Endometrial microvascular endothelial cells (primary cell): Measurements from ENCODE around the gene PITPNC1. TPM values are rescaled to one million over a fixed set of nuclear protein-coding genes. Genes with fewer than 3 reads are reported as not detected.

Experiments
- in situ Hi-C: cut with HindIII; loops from 2 replicates; pipeline ENCODE4 v1.10.0; 2017; ENCODE audit warnings: low sequenced_read_pairs, low pct_unique_long_range_greater_than_20kb; ENCODE audit errors: inconsistent ontology term
- total RNA-seq: library from RNA; depleted of rRNA; stranded (reverse); fragments of >200 nt; gene quantifications from one replicate; pipeline ENCODE4 v1.2.3, GENCODE V29; 2015; ENCODE audit errors: inconsistent ontology term

PITPNC1 gene
- total RNA-seq, 1 donor from 2014 or later: 7.1 TPM

DNA sequence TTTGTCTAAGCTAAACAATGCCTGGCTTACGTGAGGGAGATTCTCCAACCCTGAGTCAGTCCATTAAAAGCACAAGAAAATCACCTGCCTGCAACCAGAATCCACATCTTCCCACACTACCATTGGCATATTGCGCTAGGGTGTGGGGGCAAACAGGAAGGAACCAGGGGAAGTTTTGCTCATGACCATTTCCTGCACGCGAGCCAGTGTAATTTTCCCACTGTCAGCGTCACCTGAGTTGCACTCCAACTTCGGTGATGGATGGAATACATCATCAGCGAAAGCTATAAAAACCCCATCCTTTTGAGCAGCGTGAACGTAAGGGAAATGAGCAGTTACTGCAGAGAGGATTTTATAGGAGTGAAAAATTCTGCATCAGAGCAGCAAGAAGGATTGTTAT is 172.7 kb downstream of the PITPNC1 start:
- in situ Hi-C loops: no loop called here

DNA sequence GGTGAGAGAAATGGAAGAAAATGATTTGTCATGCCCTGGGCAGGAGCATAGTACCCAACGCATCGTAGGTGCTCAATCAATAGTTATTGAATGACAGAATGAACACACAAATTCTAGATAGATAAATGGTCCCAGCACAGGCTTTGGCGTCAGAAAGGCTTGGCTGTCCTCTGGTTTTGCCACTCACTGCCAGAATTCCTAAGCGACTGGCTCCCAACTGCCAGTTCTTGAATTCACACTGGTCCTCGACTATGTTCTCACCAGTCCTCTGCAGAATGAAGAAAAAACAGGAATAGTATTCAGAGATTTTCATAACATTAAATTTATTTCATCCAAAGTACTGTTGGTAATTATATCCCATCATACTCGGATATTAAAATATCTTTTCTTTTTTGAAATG is 177.6 kb downstream of the PITPNC1 start:
- in situ Hi-C loops: no loop called here

DNA sequence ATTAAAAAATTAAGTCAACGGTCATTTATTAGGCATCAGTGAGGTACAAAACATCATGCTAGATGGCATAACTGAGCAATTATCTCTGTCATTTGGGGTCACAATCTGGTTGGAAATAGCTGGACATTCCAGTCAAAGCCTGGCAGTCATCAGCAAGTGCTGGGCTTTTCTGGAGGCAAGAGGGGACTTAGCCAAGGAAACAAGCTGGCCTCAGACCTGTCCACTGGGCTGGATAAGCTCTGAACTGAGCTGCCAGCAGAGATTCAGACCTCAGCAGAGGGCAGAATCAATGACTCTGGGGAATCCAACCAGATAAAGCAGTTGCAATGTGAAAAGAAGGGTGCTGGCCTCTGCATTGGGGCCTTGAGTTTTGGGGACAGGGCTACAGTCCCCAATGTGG is 178.8 kb downstream of the PITPNC1 start:
- in situ Hi-C loops: no loop called here

DNA sequence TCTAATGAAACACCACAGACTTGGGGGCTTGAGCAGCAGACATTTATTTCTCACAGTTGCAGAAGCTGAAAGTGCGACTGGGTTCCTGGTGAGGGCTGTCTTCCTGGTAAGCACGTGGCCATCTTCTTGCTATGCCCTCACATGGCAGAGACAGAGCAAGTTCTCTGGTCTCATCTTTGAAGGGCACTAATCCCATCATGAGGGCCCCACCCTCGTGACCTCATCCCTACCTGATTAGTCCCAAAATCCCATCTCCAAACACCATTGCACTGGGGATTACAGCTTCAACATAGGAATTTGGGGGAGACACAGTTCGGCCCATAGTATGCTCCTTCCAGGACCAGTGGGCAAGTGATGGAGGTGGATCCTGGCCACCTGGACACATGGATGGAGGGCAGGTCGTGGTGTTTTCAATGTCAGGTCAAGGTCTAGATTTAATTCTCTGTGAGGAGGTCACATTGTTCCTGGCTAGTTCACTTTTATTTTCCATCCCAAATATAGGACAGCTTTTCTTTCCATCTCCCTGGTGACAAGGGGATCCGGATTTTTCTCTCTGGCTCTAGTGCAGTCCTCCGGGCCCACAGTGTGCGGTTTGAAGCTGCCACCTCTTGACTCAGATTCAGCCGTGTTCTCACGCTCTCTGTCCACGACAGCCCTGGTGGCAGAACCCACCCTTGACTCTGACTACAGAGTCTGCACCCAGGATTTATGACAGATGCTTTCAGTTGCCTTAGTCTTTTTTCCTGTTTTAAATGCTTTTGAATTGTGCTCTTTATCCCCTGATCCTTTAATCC is 180.2 kb downstream of the PITPNC1 start:
- in situ Hi-C loops: no loop called here

DNA sequence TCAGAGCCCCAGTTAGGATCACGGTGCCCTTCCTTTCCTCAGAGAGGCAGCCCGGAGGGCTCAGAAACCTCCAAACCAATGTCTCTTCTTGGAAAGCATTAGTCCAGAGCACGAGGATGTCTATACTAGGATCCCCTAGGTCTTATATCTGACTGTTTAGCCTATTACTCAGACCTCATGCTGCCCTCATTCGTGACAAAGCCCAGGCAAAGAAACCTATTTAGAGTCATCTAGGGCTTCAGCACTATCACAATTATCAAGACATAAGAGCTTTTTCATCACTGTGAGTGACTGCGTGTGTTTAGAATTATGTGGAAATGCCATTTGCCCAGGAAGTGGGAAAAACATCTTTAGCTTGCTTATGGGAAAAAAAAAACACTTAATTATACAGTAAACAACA is 180.8 kb downstream of the PITPNC1 start:
- in situ Hi-C loops: no loop called here

DNA sequence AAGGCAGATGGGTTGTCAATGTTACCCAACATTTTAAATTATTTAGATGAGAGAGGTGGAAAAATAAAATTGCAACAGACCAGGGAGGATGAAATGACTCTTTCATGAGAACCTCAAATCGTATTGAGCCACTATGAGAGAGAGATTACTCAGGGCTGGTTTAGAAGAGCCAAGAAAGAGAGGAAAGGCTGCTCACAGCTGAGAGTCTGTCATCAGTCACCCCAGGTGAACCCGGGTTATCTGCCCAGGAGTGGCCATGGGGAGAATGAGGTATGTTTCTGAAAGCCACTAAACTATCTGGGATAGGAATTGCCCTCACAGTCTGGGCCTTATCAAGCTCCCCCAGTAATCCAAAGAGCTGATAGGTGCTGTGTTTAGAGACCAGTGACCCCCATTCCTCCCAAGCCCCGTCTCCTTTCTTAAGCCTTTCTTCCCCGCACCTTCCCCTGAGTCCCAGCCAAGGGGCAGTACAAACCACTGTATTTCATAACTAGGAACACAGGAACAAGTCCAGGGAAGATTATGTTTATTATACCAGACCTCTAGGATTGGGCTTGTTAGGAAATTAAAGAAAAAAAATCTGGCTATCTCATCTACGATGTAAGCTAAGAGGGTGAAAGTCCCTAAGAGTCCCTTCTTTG is 181.8 kb downstream of the PITPNC1 start:
- in situ Hi-C loops: no loop called here

DNA sequence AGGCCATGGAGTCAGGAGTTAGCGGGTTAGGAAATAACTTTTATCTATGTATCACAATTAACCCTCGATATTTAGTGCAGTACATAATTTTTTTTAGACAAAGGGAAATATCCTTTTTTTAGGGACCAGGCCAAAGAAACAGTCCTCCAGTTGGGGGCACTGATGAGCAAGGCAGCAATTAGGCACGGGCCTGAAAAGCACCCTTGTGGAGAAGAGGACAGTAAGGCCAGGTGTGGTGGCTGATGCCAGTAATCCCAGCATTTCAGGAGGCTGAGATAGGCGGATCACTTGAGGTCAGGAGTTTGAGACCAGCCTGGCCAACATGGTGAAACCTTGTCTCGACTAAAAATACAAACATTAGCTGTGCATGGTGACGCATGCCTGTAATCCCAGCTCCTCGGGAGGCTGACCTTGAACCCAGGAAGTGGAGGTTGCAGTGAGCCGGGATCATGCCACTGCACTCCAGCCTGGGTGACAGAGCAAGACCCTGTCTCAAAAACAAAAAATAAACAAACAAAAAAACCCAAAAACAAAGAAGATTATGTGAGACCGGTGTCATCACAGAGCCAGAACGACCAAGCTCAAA is 182.4 kb downstream of the PITPNC1 start:
- in situ Hi-C loops: no loop called here

DNA sequence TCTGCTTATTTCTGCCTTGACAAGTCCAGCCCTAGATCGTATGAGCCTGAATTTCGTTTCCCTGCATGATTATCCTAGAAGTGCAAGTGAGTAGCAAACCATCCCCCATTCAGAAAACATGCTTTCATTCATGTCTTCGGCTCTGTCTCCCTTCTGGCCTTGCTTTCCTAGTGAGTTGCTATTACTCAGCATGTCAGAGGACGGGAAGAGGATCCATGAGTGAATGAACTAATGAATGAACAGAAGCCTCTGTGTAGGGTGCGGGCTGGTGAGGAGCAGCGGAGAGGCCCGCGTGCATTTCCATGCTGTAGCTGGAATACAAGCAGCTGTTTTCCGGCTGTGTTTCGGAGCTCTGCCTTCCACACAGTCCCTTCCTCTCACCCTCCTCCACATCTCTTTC is 184.9 kb downstream of the PITPNC1 start:
- in situ Hi-C loops: no loop called here

DNA sequence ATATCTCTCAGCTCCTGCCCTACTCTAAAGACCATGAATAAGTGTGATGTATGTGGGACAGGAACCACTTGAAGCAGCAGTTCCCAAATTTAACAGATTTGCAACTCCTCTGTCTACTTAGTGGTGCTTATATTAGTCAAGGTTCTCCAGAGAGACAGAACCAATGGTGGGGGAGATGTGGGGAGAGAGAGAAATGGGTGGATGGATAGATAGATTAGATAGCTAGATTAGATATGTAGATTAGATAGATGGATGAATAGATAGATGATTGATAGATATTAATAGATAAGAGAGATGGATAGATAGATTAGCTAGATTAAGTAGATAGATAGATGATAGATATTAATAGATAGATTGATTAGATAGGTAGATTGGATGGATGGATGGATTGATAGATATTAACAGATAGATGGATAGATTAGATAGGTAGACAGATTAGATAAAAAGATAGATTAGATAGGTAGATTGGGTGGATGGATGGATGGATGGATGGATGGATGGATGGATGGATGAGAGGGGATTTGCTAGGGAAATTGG is 186.7 kb downstream of the PITPNC1 start:
- in situ Hi-C loops: no loop called here

DNA sequence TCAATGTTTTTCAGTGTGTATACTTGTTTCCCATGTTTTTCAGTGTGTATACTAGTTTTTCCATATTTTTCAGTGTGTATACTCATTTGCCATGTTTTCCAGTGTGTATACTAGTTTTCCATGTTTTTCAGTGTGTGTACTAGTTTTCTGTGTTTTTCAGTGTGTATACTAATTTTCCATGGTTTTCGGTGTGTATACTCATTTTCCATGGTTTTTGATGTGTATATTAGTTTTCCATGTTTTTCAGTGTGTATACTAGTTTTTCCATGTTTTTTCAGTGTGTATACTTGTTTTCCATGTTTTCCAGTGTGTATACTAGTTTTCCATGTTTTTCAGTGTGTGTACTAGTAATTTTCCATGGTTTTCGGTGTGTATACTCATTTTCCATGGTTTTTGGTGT is 188.0 kb downstream of the PITPNC1 start:
- in situ Hi-C loops: no loop called here

DNA sequence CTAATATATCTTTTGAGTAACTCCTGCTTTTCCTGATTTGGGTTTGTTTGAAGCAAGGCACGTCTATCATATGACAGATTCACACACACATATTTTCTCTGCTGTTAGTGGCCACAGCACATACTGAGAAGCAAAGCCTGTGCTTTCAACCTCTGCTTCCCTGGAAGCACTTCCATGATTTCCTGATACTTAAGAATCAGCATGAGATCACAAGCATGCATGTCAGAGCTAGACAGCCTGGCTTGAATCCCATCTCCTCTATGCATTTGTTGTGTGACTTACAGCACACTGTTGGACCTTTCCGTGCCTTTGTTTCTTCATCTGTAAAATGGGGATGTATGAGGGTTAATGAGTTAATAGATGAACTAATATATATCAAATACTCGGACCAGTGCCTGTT is 189.6 kb downstream of the PITPNC1 start:
- in situ Hi-C loops: no loop called here

DNA sequence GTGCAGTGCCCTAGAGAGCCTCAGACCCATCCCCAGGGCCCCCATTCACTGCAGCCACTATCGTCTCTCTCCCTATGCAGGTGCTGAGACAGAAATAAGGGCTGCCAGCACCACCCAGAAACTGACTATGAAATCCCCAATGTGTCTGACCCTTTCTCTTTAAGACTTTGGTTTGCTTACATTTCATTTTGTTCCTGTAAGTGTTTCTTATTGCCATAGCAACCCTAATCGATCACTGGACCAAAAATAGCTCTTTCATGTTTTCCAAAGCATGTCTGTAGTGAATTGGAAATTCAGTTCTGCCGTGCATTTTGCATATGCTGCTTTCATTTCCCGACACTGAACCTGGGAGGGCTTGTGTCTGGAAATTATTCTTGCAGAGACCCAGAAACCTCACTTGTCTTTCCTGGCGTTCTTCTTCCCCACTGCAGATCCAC is 192.0 kb downstream of the PITPNC1 start:
- in situ Hi-C loops: no loop called here

DNA sequence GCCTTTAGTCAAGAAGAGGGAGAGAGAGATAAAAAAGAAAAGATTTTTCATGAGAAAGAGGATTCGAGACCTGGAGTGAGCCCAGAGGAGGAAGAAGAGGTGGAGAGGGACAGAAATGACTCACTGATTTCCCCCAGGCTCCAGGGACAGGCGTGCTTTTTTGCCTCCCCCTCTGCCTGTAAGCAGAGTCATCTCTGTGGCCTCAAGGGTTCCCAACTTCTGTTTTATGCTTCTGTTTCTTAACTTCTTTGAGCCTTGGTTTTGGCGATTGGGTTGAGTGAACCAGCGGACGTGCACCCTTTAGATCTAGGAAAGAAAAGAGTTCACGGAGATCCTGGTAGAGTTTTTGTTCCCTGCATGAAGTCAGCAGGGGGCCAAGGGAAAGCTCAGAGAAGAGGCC is 192.8 kb downstream of the PITPNC1 start:
- in situ Hi-C loops: no loop called here

DNA sequence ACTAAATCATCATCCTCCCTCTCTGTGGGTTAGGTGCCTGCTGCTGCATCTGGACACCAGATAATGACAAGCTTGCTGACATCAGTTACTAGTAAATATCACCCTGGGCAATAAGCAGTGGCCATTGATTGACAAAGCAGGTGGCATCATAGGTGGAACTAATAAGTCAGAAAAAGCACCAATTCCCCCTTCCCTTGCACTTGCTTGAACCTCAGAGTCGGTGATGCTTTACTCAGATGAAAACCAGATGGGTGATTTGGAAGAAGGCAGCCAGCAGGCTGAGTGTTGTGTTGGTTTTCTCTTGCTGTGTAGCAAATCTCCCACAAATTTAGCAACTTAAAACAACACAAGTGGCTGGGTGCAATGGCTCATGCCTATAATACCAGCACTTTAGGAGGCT is 193.7 kb downstream of the PITPNC1 start:
- in situ Hi-C loops: no loop called here

DNA sequence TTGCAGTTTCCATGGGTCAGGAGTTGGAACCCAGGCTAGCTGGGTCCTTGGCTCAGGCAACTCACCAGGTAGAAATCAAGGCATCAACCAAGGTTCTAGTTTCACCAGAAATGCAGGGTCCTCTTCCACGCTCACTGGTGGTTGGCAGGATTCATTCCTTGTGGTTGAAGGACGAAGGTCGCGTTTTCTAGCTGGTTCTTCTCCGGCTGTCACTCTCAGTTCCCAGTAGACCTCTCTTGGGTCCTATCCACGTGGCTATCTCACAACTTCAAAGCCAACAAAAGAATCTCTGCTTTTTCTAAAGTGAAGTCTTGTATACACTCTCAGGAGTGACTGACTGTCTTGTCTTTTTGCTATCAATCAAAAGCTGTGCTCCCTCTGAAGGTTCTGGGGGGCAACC is 194.4 kb downstream of the PITPNC1 start:
- in situ Hi-C loops: no loop called here

DNA sequence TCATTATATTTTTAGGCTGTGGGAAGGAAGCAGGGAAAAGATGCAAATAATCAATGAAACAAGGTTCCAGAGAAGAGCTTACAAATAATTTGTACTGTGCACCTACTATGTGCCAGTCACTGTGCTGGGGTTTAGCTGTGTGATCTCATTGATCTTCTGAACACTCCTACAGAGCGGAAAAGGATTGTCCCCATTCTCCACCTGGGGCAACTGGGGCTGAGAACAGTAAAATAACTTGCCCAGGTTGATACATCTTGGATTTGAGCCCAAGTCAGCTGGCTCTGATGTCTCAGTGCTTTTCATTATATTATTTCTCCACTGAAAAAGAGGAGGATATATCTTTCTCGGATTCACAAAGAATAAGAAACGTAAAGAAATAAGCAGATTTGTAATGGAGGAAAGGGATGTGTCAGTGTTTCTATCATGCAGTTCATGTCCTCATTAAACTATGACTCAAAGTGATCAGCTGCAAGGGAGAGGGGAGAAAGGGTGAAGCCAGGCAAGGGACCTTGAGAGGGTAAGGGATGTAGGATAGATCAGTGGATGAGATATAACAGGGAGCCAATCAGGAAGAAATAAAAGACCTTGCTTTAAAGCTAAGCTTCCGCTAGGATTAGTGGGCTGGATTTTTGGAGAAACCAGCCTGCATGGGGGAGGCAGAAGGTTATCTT is 197.0 kb downstream of the PITPNC1 start:
- in situ Hi-C loops: no loop called here

DNA sequence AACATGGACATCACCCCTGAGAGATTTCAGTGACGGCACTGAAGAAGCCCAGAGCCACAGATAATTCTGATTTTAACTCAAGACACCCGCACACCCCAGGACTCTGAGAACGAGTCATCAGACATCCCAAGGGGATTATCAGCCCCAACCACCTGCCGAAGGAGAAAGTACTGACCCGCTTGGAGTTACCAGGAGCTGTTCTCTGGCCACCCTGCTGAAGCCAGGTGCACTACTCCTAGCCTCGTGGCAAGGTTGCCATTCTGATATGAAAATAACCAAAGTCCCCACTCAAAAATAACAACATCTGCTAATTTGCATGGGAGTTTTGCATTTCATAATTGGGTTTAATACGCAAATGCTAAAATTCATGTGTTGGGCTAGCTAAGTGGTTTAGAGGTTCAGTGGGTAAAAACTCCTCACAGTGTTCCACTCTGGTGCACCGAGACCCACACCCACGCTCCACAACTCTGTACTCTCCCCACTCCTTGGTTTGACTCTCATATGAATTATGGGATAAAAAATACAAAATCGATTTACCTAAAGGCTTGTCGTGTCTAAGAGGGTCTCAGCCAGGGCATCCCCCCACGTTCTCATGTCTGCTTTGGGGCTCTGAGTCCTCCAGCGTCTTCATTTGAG is 197.7 kb downstream of the PITPNC1 start:
- in situ Hi-C loops: no loop called here

DNA sequence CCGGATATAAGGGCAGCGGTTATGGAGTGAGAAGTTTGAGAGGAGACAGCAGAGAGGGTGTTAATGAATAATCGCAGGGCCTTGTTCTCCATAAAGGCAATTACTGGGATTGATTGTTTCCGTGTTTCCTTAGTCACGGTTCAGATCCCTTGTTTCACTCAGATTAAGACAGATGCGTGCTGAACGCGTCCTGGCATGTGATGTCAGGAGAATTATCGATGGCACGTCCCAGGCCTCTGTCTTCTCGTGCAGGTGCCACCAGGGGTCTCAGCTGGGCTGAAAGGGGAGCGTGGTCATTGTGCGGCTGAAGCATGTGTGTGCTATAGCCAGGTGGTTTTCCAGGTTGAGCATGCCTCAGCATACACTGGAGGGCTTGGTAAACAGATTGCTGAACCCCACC is 198.2 kb downstream of the PITPNC1 start:
- in situ Hi-C loops: no loop called here

DNA sequence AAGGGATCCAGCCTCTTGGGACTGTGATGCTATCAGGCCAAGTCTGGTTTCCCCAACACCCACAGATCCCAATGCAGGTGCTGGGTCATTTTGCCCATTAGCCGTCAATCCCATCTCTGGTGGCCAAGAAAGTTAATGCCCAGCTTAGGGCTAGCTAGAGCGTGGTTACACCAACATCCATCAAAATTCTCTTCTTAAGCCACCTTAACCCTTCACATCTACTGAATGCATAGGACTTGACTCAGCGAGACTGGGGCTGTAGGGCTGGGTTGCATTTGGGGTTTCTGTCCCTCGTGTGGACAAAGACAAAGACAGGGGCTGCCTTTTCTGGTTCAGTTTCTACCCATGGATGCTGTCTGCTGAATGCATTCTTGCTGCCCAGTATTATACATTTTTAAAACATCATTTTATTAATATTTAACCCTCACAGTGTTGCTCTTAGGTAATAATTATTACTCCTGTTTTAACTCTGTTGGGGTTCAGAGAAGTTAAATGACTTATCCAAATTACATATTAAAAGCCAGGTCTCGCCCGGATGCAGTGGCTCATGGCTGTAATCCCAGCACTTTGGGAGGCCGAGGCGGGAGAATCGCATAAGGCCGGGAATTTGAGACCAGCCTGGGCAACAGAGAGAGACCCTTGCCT is 199.5 kb downstream of the PITPNC1 start:
- in situ Hi-C loops: no loop called here
